ENCODE results near the gene TMEM165.

Gene TMEM165

DNA sequence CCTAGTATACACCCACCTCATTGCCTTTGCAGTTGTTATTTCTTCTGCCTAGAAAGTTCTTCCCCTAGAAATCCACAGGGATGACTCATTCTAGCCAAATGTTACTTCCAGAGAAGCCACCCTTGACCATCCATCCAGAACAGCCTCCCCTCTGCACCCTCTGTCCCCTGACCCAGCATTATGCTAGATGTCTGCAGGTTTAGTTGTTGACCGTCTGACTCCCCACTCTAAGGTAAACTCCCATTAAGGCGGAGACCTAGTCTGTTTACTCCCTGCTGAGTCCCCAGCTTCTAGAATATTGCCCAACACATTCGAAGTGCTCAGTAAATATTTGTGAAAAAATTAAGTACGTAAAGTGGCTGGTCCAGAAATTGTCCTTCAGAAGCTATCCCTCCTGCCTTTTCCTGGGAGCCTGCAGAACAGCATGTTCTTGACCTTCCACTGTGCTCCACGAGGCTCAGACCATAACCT, 38.7 kb upstream of the TMEM165 start:
- Histone ChIP-seq H3K4me1 (ENCODE audit: low read length) (no peaks in the 10 kb centered on the region), H3K9me2 (replicated peaks; ENCODE audit: insufficient read depth, low read length) (no peaks in the 10 kb centered on the region), H3K27ac (ENCODE audit: low read length) (no peak overlapping the region), H3K9me3 (replicated peaks; ENCODE audit: insufficient read depth, low read length) (no peaks in the 10 kb centered on the region), H2AFZ (ENCODE audit: low read length) (no peak overlapping the region), H3K4me2 (ENCODE audit: low read depth, low read length) (no peak overlapping the region), H4K20me1 (ENCODE audit: insufficient read depth, low read length) (no peaks in the 10 kb centered on the region), H3F3A (ENCODE audit: insufficient read depth, low read length) (no peaks in the 10 kb centered on the region), H3K36me3 (replicated peaks; ENCODE audit: insufficient read depth, low read length) (no peaks in the 10 kb centered on the region), H3K27me3 (replicated peaks; ENCODE audit: insufficient read depth, low read length) (no peaks in the 10 kb centered on the region), H3K79me2 (ENCODE audit: low read length) (no peaks in the 10 kb centered on the region), H3K4me3 (ENCODE audit: low read length) (no peak overlapping the region), H3K9ac (ENCODE audit: low read length) (no peak overlapping the region)
- TF ChIP-seq EZH2 (optimal IDR thresholded peaks at IDR 0.05; ENCODE audit: low read depth, low read length) (no peak), CTCF (IDR thresholded peaks at IDR 0.05; ENCODE audit: low read length) (no peak), EZH2phosphoT487 (IDR thresholded peaks at IDR 0.05; ENCODE audit: low read length) (no peak)
- no peak for DNase-seq

- Histone ChIP-seq H3F3A (ENCODE audit: insufficient read depth, low read length) (no peaks in the 10 kb centered on the region), H2AFZ (ENCODE audit: low read length) (no peak overlapping the region)
Observed at GRCh38 chr4:55358246-55358645, 37.5 kb upstream of the TMEM165 start.

DNA sequence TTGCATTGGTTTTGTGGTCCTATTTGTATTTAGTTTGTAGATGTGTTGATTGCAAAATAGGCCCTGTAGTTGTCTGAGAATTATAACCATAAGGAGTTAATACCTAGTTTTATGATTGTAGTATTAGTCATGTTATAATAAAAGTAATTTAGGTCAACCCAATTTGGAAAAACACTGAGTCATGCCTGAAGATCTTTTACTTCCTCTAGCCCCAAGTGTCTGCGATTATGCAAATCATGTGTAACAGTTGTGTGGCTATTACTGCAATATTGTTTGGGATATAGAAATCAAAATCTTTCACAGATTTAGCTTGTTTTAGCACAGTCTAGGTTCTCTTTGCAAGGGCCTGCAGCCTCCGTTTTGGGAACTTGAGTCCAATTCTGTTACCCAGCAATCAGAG, 37.1 kb upstream of the TMEM165 start:
- H3K36me3 ChIP-seq (replicated peaks; ENCODE audit: insufficient read depth, low read length), result no peaks in the 10 kb centered on the region
- no peak overlapping the region for H3K9ac ChIP-seq (ENCODE audit: low read length)
- no peaks in the 10 kb centered on the region for H3K27me3 ChIP-seq (replicated peaks; ENCODE audit: insufficient read depth, low read length)
- no peaks in the 10 kb centered on the region for H4K20me1 ChIP-seq (ENCODE audit: insufficient read depth, low read length)
- H3K4me3 ChIP-seq (ENCODE audit: low read length), result no peak overlapping the region
- H3K4me1 ChIP-seq (ENCODE audit: low read length), result no peaks in the 10 kb centered on the region
- no peak for DNase-seq
- no peaks in the 10 kb centered on the region for H3F3A ChIP-seq (ENCODE audit: insufficient read depth, low read length)
- TF ChIP-seq CTCF (IDR thresholded peaks at IDR 0.05; ENCODE audit: low read length) (no peak), EZH2phosphoT487 (IDR thresholded peaks at IDR 0.05; ENCODE audit: low read length) (no peak), EZH2 (optimal IDR thresholded peaks at IDR 0.05; ENCODE audit: low read depth, low read length) (no peak)
- H3K79me2 ChIP-seq (ENCODE audit: low read length), result no peaks in the 10 kb centered on the region
- no peak overlapping the region for H3K4me2 ChIP-seq (ENCODE audit: low read depth, low read length)
- no peak overlapping the region for H3K27ac ChIP-seq (ENCODE audit: low read length)
- no peak overlapping the region for H2AFZ ChIP-seq (ENCODE audit: low read length)
- H3K9me2 ChIP-seq (replicated peaks; ENCODE audit: insufficient read depth, low read length), result no peaks in the 10 kb centered on the region
- H3K9me3 ChIP-seq (replicated peaks; ENCODE audit: insufficient read depth, low read length), result no peaks in the 10 kb centered on the region

More at GRCh38 chr4:55358246-55358645, 37.5 kb upstream of the TMEM165 start:
- no peak for TF ChIP-seq EZH2 (optimal IDR thresholded peaks at IDR 0.05; ENCODE audit: low read depth, low read length)
- TF ChIP-seq EZH2phosphoT487 (IDR thresholded peaks at IDR 0.05; ENCODE audit: low read length), result no peak
- no peak for TF ChIP-seq CTCF (IDR thresholded peaks at IDR 0.05; ENCODE audit: low read length)
- H4K20me1 ChIP-seq (ENCODE audit: insufficient read depth, low read length), result no peaks in the 10 kb centered on the region
- H3K4me3 ChIP-seq (ENCODE audit: low read length), result no peak overlapping the region
- no peaks in the 10 kb centered on the region for H3K79me2 ChIP-seq (ENCODE audit: low read length)
- H3K27me3 ChIP-seq (replicated peaks; ENCODE audit: insufficient read depth, low read length), result no peaks in the 10 kb centered on the region
- H3K4me1 ChIP-seq (ENCODE audit: low read length), result no peaks in the 10 kb centered on the region
- no peak overlapping the region for H3K4me2 ChIP-seq (ENCODE audit: low read depth, low read length)
- no peak for DNase-seq
- no peaks in the 10 kb centered on the region for H3K9me2 ChIP-seq (replicated peaks; ENCODE audit: insufficient read depth, low read length)
- no peak overlapping the region for H3K9ac ChIP-seq (ENCODE audit: low read length)
- no peaks in the 10 kb centered on the region for H3K9me3 ChIP-seq (replicated peaks; ENCODE audit: insufficient read depth, low read length)
- H3K27ac ChIP-seq (ENCODE audit: low read length), result no peak overlapping the region
- no peaks in the 10 kb centered on the region for H3K36me3 ChIP-seq (replicated peaks; ENCODE audit: insufficient read depth, low read length)

Data from MM.1S (cell line).